Ishikawa (cell line): ENCODE measurements around the gene MID1.

Experiments
- EGR1 ChIP-seq: IDR thresholded peaks from 2 replicates; pipeline ENCODE4 v1.6.1; 2012
- EP300 ChIP-seq: IDR thresholded peaks from 2 replicates; pipeline ENCODE4 v1.6.1; 2012; ENCODE audit warnings: borderline replicate concordance
- RAD21 ChIP-seq: IDR thresholded peaks from 2 replicates; pipeline ENCODE4 v1.6.1; 2012; ENCODE audit warnings: low read depth
- TCF12 ChIP-seq: IDR thresholded peaks from 2 replicates; pipeline ENCODE4 v1.6.1; 2012; ENCODE audit warnings: low read depth
- TEAD4 ChIP-seq: IDR thresholded peaks from 2 replicates; pipeline ENCODE4 v1.6.1; 2012
- TF ChIP-seq, protein P1 (sequence below): IDR thresholded peaks from 2 replicates; pipeline ENCODE4 v1.6.1; 2012
- TF ChIP-seq, protein P2 (sequence below): IDR thresholded peaks from 2 replicates; pipeline ENCODE4 v1.6.1; 2012; ENCODE audit warnings: low read depth, mild to moderate bottlenecking

DNA sequence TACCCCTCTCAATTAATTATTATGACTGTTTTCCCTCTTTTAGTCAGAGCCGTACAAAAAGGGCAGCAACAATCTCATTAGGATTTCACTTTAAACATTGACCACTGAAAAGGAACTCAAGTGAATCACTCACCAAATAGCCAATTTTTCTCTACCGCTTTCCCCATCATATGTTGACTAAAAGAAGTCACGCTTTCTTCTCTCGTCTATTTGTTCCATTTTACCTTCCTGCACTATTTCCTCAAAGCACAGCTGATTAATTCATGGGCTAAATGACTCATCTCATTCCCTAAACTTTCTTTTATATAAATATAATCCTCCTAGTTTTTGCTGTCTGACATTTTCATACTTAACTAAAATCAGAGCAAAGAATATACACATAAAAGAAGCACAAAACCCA is 8.2 kb downstream of the MID1 start:
- no peak for TF ChIP-seq TCF12
- TF ChIP-seq, protein P1, sequence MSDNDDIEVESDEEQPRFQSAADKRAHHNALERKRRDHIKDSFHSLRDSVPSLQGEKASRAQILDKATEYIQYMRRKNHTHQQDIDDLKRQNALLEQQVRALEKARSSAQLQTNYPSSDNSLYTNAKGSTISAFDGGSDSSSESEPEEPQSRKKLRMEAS, result no peak
- TF ChIP-seq, protein P2, sequence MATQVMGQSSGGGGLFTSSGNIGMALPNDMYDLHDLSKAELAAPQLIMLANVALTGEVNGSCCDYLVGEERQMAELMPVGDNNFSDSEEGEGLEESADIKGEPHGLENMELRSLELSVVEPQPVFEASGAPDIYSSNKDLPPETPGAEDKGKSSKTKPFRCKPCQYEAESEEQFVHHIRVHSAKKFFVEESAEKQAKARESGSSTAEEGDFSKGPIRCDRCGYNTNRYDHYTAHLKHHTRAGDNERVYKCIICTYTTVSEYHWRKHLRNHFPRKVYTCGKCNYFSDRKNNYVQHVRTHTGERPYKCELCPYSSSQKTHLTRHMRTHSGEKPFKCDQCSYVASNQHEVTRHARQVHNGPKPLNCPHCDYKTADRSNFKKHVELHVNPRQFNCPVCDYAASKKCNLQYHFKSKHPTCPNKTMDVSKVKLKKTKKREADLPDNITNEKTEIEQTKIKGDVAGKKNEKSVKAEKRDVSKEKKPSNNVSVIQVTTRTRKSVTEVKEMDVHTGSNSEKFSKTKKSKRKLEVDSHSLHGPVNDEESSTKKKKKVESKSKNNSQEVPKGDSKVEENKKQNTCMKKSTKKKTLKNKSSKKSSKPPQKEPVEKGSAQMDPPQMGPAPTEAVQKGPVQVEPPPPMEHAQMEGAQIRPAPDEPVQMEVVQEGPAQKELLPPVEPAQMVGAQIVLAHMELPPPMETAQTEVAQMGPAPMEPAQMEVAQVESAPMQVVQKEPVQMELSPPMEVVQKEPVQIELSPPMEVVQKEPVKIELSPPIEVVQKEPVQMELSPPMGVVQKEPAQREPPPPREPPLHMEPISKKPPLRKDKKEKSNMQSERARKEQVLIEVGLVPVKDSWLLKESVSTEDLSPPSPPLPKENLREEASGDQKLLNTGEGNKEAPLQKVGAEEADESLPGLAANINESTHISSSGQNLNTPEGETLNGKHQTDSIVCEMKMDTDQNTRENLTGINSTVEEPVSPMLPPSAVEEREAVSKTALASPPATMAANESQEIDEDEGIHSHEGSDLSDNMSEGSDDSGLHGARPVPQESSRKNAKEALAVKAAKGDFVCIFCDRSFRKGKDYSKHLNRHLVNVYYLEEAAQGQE, result no peak
- no peak for TF ChIP-seq RAD21
- TF ChIP-seq EGR1, result no peak
- TF ChIP-seq EP300, result no peak
- no peak for TF ChIP-seq TEAD4
